ENCODE data around the gene MCTP1. TPM values are rescaled to one million over a fixed set of nuclear protein-coding genes. Genes with fewer than 3 reads are reported as not detected.

MCTP1 gene
- total and polyA plus RNA-seq, 2 of the 8 experiments (the other 6 are each of a cell fraction or from before 2014, with no cell fraction given) = 0.56 to 3.4 TPM

GRCh38 chr5:95060098-95060497 is 224.8 kb downstream of the MCTP1 start:
- no peaks in the 10 kb centered on the region for H3K23me2 ChIP-seq (ENCODE audit: low read depth, low read length)
- DNase-seq (ENCODE audit: low read depth in 1 of 2, low spot score in 2 of 2) (no peak), FAIRE-seq (no peak)
- H2BK5ac ChIP-seq (ENCODE audit: low read depth, low read length) = no peak overlapping the region
- no peaks in the 10 kb centered on the region for H3K9me3 ChIP-seq (ENCODE audit: insufficient read depth in 2 of 2, low read depth in 1 of 2, low read length in 1 of 2)
- no peak overlapping the region for H2AK5ac ChIP-seq (ENCODE audit: low read depth, low read length)
- no peak overlapping the region for H3K9ac ChIP-seq (replicated peaks in 1 of 4; ENCODE audit: extremely low read depth in 1 of 4, low read depth in 3 of 4, low read length in 3 of 4)
- no peak overlapping the region for H4K91ac ChIP-seq (replicated peaks; ENCODE audit: insufficient read length, low read length)
- H4K20me1 ChIP-seq (replicated peaks in 1 of 2; ENCODE audit: control insufficient read depth in 1 of 2, insufficient read depth in 2 of 2, low read length in 2 of 2) = no peaks in the 10 kb centered on the region
- no peaks in the 10 kb centered on the region for H3K79me2 ChIP-seq (ENCODE audit: control insufficient read depth in 1 of 2, insufficient read depth in 2 of 2, low read length in 2 of 2)
- H2BK15ac ChIP-seq (ENCODE audit: low read length) = no peak overlapping the region
- no peak overlapping the region for H3K4me3 ChIP-seq (ENCODE audit: extremely low read depth in 1 of 4, insufficient read depth in 2 of 4, low read depth in 3 of 4, low read length in 4 of 4)
- no peak overlapping the region for H3K14ac ChIP-seq (ENCODE audit: insufficient read length)
- H3K36me3 ChIP-seq (ENCODE audit: control insufficient read depth in 2 of 4, insufficient read depth in 4 of 4, low read length in 3 of 4) = no peaks in the 10 kb centered on the region
- no peak overlapping the region for H3K23ac ChIP-seq (ENCODE audit: insufficient read length)
- H3K4ac ChIP-seq (replicated peaks; ENCODE audit: insufficient read length, low read depth, low read length) = no peak overlapping the region
- no peak overlapping the region for H4K5ac ChIP-seq (ENCODE audit: insufficient read length, low read depth, low read length)
- POLR2A ChIA-PET (ENCODE audit: partially characterized antibody) = interaction anchor here (1.3 kb wide), 1 partner anchor 12 kb away, joined by 3 read pairs; no protein-coding TSS in a partner anchor
- TF ChIP-seq CBX8 (IDR thresholded peaks at IDR 0.05; ENCODE audit: borderline replicate concordance, low read depth, low read length) = no peak
- H3K56ac ChIP-seq (replicated peaks; ENCODE audit: insufficient read length, low read depth, low read length) = no peak overlapping the region
- no peaks in the 10 kb centered on the region for H3K79me1 ChIP-seq (ENCODE audit: low read depth, low read length)
- WGBS, 2 experiments (ENCODE audit: extremely low coverage in 1 of 2, insufficient coverage in 1 of 2, insufficient read length in 1 of 2, insufficient replicate concordance in 2 of 2, low coverage in 1 of 2, low lambda C conversion rate in 2 of 2, missing lambda C conversion rate in 1 of 2) = 47% methylated on average over 2 of the region's 2 CpGs; no CpG with 5 or more reads in 1 of the 2 experiments
- no peak overlapping the region for H4K8ac ChIP-seq (ENCODE audit: extremely low read depth, insufficient read depth, low read length)
- no peak overlapping the region for H2BK120ac ChIP-seq (replicated peaks; ENCODE audit: low read depth, low read length)
- H3K18ac ChIP-seq (ENCODE audit: extremely low read depth, low read length) = no peak overlapping the region
- no peak overlapping the region for H2BK12ac ChIP-seq (ENCODE audit: low read depth, low read length)
- H3K4me2 ChIP-seq (ENCODE audit: insufficient read depth in 1 of 2, low read depth in 2 of 2, low read length in 2 of 2) = no peak overlapping the region
- H3K27ac ChIP-seq (ENCODE audit: low read depth, low read length) = no peak overlapping the region
- H2BK20ac ChIP-seq (ENCODE audit: low read length) = no peak overlapping the region
- no peak overlapping the region for H2AFZ ChIP-seq (ENCODE audit: low read length)
- H3K4me1 ChIP-seq (replicated peaks in 1 of 4; ENCODE audit: control insufficient read depth in 3 of 4, insufficient read depth in 4 of 4, low read length in 3 of 4) = peaks cover 0 to 2% (median 0%) of the 10 kb centered on the region in 4 experiments; a peak in 1 of 7 replicates
- CTCF ChIA-PET (ENCODE audit: partially characterized antibody) = no interaction called here
- H3K27me3 ChIP-seq (replicated peaks in 1 of 4; ENCODE audit: control insufficient read depth in 3 of 4, extremely low read depth in 1 of 4, insufficient read depth in 3 of 4, low read length in 3 of 4) = no peaks in the 10 kb centered on the region

Measured in H1 (cell line).